IPS-18c (cell line): ENCODE results near the gene SLC44A1.

Experiments
- H3K4me3 ChIP-seq: 2 replicates; pipeline ENCODE4 v1.7.0; 2013; ENCODE audit warnings: low read depth, mild to moderate bottlenecking, low read length, moderate library complexity; ENCODE audit not compliant: insufficient read depth
- H3K9me3 ChIP-seq: one replicate; pipeline ENCODE4 v1.6.1; 2013; ENCODE audit warnings: mild to moderate bottlenecking, low read length, moderate library complexity; ENCODE audit not compliant: control insufficient read depth, insufficient read depth

The SLC44A1 gene

GRCh38 chr9:105308461-105309341 lies 64.2 kb downstream of the SLC44A1 start:
- Histone ChIP-seq H3K9me3 (no peaks in the 10 kb centered on the region), H3K4me3 (no peak overlapping the region)

- H3K9me3 ChIP-seq, result no peaks in the 10 kb centered on the region
- H3K4me3 ChIP-seq, result no peak overlapping the region
These were observed 65.1 kb downstream of the SLC44A1 start for GRCh38 chr9:105309531-105309931.

- Histone ChIP-seq H3K9me3 (no peaks in the 10 kb centered on the region), H3K4me3 (no peak overlapping the region)
These were observed 66.9 kb downstream of the SLC44A1 start for GRCh38 chr9:105311306-105311705.

GRCh38 chr9:105313238-105313637 lies 68.8 kb downstream of the SLC44A1 start:
- no peak overlapping the region for H3K4me3 ChIP-seq
- no peaks in the 10 kb centered on the region for H3K9me3 ChIP-seq

DNA sequence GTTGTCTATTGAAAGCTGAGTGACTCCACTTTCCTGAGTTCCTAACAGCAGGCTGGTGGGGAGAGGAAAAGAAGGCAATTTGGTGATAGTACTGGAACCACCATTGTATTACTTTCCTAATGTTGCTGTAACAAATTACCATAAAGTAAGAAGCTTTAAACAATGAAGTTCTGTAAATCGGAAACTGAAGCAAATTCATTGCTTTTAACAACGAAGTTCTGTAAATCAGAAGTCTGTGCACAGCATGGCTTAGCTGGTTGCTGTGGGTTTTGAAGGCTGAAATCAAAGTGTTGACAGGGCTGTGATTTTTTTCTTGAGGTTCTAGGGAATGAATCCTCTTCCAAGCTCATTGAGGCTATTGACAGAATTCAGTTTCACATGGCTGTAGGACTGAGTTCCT lies 72.3 kb downstream of the SLC44A1 start:
- no peaks in the 10 kb centered on the region for H3K9me3 ChIP-seq
- H3K4me3 ChIP-seq, result no peak overlapping the region

- no peaks in the 10 kb centered on the region for H3K9me3 ChIP-seq
- no peak overlapping the region for H3K4me3 ChIP-seq
These were observed 74.3 kb downstream of the SLC44A1 start for GRCh38 chr9:105318729-105319191.

- Histone ChIP-seq H3K9me3 (no peaks in the 10 kb centered on the region), H3K4me3 (no peak overlapping the region)
These were observed 74.9 kb downstream of the SLC44A1 start for GRCh38 chr9:105319202-105319813.

- Histone ChIP-seq H3K4me3 (no peak overlapping the region), H3K9me3 (no peaks in the 10 kb centered on the region)
These were observed 76.1 kb downstream of the SLC44A1 start for GRCh38 chr9:105320568-105320967.

GRCh38 chr9:105328296-105328695 lies 83.8 kb downstream of the SLC44A1 start:
- H3K9me3 ChIP-seq, result no peaks in the 10 kb centered on the region
- no peak overlapping the region for H3K4me3 ChIP-seq

DNA sequence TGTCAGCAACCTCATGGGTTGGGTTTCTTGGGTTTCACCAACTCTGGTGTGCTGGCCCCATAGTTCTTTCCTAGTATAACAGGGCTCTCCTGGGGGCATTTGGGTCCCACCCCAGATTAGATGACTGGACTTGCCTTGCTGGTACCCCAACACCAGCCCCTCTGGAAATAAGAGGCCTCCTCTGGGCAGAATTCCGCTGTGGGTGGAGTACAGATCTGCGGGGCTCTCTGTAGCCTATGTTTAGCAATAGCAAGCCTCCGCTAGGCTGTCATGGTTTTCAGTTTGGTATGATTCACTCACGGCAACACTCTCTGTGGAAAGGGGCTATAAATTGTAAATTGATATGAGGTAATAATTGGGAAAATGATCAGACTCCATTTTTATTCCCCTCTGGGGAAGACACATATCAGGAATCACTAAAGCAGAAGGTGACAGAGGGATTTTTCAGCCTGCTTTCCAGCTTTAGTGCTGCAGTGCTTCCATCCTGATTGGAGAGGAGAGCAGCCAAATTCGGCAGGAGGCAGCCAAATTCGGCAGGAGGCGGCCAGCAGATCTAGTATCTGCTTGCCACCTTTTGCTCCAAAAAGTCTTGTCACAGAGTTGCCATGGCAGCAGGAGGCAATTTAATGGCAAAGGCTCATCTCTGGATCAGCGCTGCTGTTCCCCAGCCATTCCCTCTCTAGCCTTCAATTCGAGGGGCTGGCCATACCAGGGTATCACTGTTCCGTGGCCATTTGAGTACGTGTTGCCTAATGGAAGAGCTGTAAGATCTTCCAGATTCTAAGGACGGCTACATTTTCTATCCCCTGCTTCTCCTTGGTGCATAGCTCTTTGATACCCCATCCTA lies 84.6 kb downstream of the SLC44A1 start:
- Histone ChIP-seq H3K4me3 (no peak overlapping the region), H3K9me3 (no peaks in the 10 kb centered on the region)

- Histone ChIP-seq H3K4me3 (no peak overlapping the region), H3K9me3 (no peaks in the 10 kb centered on the region)
These were observed 85.2 kb downstream of the SLC44A1 start for GRCh38 chr9:105329719-105330062.

DNA sequence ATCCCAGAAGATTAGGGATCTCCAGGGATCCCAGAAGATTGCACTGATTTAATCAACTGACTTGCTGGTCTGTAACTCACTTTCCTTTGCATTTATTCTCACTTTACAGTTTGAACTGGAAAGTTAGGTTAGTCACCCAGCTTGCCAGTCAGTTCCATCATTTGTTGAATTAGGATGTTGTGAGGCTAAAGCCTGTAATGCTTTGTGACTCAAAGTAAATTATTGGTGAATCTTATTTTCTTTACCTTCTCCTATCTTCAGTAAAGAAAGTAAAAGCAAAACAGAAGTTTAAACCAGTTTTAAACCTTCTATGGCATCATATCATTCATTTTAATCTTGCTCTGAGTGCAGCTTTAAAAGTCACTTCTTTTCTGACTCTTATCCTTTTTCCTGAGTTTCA lies 85.8 kb downstream of the SLC44A1 start:
- Histone ChIP-seq H3K4me3 (no peak overlapping the region), H3K9me3 (no peaks in the 10 kb centered on the region)

GRCh38 chr9:105330755-105331154 lies 86.3 kb downstream of the SLC44A1 start:
- Histone ChIP-seq H3K4me3 (no peak overlapping the region), H3K9me3 (no peaks in the 10 kb centered on the region)

DNA sequence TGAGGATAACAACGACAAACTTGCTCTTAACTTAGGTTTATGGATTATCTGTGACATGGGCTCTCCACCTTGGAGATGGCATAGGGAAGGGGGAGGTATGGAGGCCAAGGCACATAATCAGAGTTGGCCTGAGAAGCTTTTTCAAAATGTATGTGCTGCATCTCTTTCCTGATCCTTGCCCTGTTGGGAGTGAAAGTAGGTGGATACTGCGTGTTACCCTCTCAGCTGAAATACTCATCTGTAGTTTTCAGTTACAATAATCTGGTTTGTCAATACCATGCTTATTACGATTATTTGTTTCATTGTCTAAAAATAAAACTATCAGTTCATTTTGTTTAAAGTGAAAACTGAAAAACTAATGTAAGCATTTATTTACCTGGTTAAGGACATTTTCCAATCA lies 86.7 kb downstream of the SLC44A1 start:
- no peaks in the 10 kb centered on the region for H3K9me3 ChIP-seq
- H3K4me3 ChIP-seq, result no peak overlapping the region

DNA sequence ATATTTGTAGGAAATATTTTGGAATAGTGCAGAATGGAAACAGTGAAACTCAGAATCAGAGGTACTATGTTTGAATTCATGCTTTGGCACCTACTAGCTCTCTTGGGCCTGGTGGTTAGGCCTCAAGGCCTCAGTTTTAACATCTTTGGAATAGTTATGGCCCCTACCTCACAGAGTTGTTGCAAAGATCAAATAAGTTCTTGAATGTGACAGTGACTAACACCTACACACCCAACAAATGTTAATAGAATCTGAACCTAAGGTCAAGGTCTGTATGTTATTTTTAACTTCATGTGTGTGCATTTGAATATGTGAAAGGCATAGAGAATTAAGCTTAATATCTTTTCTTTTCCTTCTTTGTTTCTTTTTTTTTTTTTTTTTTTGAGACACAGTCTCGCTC lies 87.3 kb downstream of the SLC44A1 start:
- Histone ChIP-seq H3K4me3 (no peak overlapping the region), H3K9me3 (no peaks in the 10 kb centered on the region)

DNA sequence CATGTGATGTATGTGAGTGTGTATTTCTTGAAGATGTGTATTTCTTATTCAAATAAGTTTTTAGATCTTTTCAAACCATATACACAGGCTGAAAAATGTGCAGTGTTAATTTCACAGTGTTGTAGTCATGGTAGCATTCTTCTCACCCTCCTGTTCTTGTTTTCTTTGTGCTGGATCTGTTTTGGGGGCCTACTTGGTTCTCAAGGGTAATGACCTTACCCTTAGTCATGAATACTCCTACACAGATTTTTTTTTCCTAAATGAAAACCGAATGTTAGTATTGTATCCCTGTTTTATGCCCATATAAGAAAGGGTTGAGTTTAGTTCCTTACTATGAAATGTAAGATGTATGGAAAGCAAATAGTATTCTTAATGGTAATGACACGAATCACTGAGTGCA lies 88.0 kb downstream of the SLC44A1 start:
- Histone ChIP-seq H3K4me3 (no peak overlapping the region), H3K9me3 (no peaks in the 10 kb centered on the region)

- no peak overlapping the region for H3K4me3 ChIP-seq
- H3K9me3 ChIP-seq, result no peaks in the 10 kb centered on the region
These were observed 88.6 kb downstream of the SLC44A1 start for GRCh38 chr9:105333076-105333475.

- H3K4me3 ChIP-seq, result no peak overlapping the region
These were observed 89.4 kb downstream of the SLC44A1 start for GRCh38 chr9:105333811-105334210.

More at GRCh38 chr9:105333811-105334210, 89.4 kb downstream of the SLC44A1 start:
- no peaks in the 10 kb centered on the region for H3K9me3 ChIP-seq
